ENCODE results near the gene SCGB1D1.
"Not testable (repeated sequence)": the region's sequence is repeated elsewhere in the genome, so short reads cannot be mapped to it uniquely, and the experiment has no call there.

The SCGB1D1 gene

GRCh38 chr11:62169448-62169847 is 20.6 kb upstream of the SCGB1D1 start:
- no peak for DNase-seq

GRCh38 chr11:62169935-62170334 is 20.1 kb upstream of the SCGB1D1 start:
- DNase-seq = no peak

- DNase-seq = peak; percentile 69 to 85
Measured at GRCh38 chr11:62171261-62171723, 18.7 kb upstream of the SCGB1D1 start.

DNA sequence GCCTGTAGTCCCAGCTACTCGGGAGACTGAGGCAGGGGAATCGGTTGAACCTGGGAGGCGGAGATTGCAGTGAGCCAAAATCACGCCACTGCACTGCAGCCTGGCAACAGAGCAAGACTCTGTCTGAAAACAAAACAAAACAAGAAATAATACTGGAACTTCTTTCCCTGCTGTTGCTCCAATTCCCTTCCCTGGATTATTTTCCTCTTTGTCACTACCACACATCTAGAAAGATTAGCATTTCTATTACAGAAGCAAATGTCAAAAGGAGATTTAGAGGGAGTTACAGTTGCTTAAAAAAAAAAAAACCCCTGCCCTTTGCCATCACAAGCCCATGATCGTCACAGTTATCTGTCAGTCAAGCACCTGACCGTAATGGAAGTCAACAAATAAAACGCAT is 17.7 kb upstream of the SCGB1D1 start:
- DNase-seq = no peak

- no peak for DNase-seq
Measured at GRCh38 chr11:62176766-62177165, 13.2 kb upstream of the SCGB1D1 start.

DNA sequence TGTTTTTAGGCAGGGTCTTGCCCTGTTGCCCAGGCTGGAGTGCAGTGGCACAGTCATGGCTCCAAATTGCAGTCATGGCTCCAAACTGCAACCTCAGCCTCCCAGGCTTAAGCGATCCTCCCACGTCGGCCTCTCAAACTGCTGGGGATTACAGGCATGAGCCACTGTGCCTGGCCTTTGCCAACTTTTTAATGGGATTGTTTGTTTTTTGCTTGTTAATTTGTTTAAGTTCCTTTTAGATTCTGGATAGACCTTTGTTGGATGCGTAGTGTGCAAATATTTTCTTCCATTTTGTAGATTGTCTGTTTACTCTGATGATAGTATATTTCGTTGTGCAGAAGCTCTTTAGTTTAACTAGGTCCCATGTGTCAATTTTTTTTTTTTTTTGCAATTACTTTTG is 10.0 kb upstream of the SCGB1D1 start:
- peak; percentile 23 to 41 for DNase-seq

- DNase-seq = no peak
Measured at GRCh38 chr11:62181097-62181496, 8.9 kb upstream of the SCGB1D1 start.

GRCh38 chr11:62182147-62182891 is 7.7 kb upstream of the SCGB1D1 start:
- DNase-seq = no peak

DNA sequence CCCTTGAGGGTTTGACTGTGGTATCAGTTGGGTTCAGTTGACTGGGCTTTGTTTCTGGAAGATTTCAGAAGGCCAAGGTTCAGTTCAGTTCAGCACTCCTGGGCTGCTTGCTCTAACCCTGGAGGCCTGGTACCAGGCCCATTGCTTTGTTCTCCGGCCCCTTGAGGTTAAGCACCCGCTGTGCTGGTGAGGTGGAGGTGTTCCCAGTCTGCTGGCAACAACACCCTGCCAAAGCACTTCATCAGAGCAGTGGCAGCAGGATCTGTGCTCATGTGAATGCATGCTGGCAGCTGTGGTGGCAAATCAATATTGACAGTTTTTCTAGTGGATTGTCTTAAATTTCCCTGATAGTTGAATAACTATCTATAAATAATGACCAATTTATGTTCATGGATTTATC is 3.8 kb upstream of the SCGB1D1 start:
- no peak for DNase-seq

- no peak for DNase-seq
Measured at GRCh38 chr11:62193952-62194351, 3.9 kb downstream of the SCGB1D1 start.

DNA sequence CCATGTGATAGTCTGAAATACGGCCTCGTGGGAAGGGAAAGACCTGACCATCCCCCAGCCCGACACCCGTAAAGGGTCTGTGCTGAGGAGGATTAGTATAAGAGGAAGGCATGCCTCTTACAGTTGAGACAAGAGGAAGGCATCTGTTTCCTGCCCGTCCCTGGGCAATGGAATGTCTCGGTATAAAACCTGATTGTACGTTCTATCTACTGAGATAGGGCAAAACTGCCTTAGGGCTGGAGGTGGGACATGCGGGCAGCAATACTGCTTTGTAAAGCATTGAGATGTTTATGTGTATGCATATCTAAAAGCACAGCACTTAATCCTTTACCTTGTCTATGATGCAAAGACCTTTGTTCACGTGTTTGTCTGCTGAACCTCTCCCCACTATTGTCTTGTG is 5.0 kb downstream of the SCGB1D1 start:
- DNase-seq = not testable (repeated sequence)

GRCh38 chr11:62195945-62196344 is 5.9 kb downstream of the SCGB1D1 start:
- DNase-seq = no peak

DNA sequence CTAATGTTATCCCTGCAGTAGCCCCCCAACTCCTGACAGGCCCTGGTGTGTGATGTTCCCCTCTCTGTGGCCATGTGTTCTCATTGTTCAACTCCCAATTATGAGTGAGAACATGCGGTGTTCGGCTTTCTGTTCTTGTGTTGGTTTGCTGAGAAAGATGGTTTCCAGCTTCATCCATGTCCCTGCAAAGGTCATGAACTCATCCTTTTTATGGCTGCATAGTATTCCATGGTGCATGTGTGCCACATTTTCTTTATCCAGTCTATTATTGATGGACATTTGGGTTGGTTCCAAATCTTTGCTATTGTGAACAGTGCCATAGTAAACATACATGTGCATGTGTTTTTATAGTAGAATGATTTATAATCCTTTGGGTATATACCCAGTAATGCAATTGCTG is 7.4 kb downstream of the SCGB1D1 start:
- DNase-seq = not testable (repeated sequence)

GRCh38 chr11:62201376-62201775 is 11.4 kb downstream of the SCGB1D1 start:
- no peak for DNase-seq

GRCh38 chr11:62202910-62203309 is 12.9 kb downstream of the SCGB1D1 start:
- no peak for DNase-seq

DNA sequence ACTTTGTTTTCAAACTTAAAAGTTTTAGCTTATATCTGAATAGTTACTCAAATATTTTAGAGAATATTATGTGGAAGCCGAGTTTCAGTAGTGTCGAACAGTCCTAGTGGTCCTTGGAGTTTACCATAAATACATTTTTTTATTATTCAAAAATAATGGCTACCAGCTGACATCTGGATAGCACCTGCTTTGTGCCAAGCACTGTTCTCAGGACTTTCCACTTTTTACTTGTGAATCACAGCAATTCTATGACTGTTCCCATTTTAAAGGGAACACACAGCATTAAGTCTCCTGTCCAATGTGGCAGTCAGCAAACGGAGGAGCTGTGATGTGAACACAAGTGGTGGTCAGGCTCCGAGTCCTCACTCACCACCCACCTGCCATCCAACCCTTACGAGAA is 14.4 kb downstream of the SCGB1D1 start:
- DNase-seq = no peak

GRCh38 chr11:62205441-62205840 is 15.4 kb downstream of the SCGB1D1 start:
- no peak for DNase-seq

DNA sequence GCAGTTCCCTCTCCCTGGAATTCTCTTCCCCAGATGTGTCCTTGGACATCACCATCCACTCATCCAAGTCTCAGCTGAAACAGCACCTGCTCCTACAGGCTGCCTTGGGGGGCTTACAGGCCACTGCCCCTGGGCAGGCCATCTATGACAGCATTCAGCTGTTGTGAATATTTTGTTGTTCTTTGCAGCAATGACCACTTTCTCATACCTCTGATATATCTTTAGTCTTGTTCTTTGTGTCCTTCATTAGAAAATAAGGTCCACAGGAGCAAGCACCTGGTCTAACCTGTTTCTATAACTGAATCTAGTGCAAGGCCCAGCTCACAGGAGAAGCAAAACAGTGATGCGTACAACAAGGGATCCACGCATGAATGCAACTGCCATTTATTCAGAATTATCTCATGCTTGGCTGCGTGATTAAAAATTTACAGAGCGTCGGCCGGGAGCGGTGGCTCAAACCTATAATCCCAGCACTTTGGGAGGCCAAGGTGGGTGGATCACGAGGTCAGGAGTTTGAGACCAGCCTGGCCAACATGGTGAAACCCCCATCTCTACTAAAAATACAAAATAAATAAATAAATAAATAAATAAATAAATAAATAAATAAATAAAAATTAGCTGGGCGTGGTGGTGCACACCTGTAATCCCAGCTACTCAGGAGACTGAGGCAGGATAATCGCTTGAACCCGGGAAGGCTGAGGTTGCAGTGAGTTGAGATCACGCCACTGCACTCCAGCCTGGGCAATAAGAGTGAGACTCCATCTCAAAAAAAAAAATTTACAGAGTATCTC is 16.5 kb downstream of the SCGB1D1 start:
- not testable (repeated sequence) for DNase-seq

- DNase-seq = no peak
Measured at GRCh38 chr11:62208785-62209144, 18.7 kb downstream of the SCGB1D1 start.

DNA sequence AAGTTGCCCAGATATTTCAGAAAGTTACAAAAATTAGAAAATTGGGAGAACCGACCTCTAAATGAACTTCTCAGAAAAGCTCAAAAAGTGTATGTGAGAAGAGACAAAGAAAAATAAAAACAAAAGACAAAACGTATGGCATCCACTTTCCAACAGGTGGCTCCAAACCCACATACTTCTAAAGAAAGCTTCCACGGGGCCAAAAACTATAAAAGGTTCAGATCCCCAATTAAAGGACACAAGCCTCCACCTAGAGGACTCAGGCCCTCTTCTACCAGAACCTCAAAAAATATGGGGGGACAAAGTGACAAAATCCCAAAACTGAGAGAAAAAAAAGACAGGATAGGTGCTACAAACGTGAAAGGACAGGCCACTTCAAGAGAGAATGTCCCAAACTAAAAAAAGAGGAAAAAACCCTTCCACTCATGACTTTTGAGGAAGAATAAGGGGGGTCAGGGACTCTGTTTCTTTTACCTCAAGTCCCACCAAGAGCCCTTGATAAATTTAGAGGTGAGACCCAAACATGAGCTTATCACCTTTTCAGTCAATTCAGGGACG is 27.3 kb downstream of the SCGB1D1 start:
- DNase-seq = peak in 1 of 2 experiments; percentile 26

DNA sequence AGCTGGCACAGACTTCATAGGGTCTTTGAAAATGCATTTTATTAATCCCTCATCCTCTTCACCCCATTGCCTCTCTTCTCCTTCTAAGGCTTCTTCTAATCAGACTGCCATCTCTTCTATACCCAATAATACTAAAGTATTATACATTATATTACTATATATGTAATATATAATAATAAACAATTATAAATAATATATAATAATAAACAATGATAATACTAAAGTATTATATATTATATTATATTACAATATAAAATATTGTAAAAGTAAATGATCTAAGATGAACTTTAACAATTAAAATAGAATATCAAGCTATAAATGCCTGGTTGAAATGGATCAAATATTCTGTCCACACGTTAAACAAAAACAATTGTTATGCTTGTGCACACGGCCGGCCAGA is 31.5 kb downstream of the SCGB1D1 start:
- DNase-seq = no peak

DNA sequence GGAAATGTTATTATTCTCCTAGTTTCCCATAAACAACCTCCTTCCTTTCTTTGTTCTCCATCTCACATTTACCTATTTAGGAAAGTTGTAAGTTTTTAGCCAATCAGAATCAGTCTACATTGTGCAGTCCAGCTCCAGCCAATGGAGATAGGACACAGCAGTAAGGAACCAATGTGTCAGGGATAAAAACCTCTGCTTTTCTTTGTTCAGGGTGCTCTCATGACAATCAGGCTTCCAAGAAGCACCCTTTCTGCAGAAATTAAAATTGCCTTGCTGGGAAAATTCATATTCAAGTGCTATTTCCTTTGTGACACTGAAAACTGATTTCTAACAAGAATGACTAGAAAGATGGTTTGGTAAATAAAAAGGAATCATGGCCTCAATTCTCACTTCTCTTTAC is 33.1 kb downstream of the SCGB1D1 start:
- DNase-seq = no peak

- DNase-seq = no peak
Measured at GRCh38 chr11:62233730-62234129, 43.7 kb downstream of the SCGB1D1 start.

DNA sequence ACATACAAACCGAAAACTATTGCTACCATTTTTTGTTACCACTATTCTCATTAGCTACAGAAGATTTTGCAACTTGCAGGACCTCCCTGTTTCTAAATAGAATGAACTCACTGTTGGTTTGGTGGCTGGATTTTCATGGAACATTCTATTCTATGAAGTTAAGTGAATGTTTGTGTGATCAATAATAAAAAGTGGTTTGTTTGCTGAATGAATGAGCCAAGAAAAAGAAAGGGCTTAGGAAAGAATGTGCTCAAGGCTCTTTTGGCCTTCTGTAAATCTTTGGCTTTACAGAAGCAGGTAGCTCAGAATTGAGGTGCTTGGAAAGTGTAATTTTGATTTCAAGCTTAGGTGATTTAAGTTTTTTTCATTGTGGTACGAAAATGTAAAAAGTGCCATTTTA is 46.2 kb downstream of the SCGB1D1 start:
- no peak for DNase-seq

Measured in NCI-H1930 (cell line).